ENCODE measurements around the gene PDS5B.

Gene PDS5B, protein sequence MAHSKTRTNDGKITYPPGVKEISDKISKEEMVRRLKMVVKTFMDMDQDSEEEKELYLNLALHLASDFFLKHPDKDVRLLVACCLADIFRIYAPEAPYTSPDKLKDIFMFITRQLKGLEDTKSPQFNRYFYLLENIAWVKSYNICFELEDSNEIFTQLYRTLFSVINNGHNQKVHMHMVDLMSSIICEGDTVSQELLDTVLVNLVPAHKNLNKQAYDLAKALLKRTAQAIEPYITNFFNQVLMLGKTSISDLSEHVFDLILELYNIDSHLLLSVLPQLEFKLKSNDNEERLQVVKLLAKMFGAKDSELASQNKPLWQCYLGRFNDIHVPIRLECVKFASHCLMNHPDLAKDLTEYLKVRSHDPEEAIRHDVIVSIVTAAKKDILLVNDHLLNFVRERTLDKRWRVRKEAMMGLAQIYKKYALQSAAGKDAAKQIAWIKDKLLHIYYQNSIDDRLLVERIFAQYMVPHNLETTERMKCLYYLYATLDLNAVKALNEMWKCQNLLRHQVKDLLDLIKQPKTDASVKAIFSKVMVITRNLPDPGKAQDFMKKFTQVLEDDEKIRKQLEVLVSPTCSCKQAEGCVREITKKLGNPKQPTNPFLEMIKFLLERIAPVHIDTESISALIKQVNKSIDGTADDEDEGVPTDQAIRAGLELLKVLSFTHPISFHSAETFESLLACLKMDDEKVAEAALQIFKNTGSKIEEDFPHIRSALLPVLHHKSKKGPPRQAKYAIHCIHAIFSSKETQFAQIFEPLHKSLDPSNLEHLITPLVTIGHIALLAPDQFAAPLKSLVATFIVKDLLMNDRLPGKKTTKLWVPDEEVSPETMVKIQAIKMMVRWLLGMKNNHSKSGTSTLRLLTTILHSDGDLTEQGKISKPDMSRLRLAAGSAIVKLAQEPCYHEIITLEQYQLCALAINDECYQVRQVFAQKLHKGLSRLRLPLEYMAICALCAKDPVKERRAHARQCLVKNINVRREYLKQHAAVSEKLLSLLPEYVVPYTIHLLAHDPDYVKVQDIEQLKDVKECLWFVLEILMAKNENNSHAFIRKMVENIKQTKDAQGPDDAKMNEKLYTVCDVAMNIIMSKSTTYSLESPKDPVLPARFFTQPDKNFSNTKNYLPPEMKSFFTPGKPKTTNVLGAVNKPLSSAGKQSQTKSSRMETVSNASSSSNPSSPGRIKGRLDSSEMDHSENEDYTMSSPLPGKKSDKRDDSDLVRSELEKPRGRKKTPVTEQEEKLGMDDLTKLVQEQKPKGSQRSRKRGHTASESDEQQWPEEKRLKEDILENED (N-terminal part only)

DNA sequence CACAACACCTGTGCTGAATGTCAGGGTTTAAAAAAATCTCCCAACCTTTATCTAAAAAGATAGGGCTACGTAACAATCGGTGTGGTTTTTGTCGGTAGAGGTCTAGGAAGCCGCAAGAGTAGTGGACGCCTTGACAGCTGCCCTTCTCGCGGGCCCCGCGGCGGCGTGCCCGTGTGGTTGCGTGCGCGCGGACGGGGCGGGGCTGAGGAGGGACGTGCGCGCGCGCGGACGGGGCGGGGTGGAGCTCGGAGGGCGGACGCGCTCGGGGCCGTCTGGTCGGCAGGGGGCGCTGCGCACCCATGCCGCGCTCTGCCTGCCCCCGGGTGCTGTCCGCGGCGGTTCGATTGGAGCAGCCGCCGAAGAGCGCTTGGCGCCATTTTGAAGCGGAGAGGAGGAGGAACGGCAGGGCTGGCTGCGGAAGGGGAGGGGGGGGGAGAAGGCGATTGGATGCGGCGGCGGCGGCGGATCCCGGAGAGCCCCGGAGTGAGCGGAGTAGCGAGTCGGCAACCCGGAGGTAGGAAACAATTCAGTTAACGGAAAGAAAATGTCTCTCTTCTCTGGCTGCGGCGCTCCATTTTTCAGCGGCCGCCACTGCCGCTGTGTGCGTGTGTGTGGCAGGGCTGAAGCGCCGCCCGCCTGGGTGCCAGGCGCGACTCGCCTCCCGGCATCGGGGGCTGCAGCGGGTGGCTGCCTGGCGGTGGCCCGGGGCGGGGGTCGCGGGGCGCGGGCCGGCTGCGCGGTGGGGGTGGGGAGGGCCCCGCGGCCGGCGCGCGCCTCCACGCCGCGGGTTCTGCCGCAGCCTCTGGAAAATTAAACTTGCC lies at the start of gene PDS5B:
Gene PDS5B (plus strand): TSS at position 373 of the 821 bp plus-strand sequence. CDS start 62,321 bp downstream, outside the sequence.
- TF ChIP-seq, protein P1, sequence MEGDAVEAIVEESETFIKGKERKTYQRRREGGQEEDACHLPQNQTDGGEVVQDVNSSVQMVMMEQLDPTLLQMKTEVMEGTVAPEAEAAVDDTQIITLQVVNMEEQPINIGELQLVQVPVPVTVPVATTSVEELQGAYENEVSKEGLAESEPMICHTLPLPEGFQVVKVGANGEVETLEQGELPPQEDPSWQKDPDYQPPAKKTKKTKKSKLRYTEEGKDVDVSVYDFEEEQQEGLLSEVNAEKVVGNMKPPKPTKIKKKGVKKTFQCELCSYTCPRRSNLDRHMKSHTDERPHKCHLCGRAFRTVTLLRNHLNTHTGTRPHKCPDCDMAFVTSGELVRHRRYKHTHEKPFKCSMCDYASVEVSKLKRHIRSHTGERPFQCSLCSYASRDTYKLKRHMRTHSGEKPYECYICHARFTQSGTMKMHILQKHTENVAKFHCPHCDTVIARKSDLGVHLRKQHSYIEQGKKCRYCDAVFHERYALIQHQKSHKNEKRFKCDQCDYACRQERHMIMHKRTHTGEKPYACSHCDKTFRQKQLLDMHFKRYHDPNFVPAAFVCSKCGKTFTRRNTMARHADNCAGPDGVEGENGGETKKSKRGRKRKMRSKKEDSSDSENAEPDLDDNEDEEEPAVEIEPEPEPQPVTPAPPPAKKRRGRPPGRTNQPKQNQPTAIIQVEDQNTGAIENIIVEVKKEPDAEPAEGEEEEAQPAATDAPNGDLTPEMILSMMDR (IDR thresholded peaks at IDR 0.05) = peak; percentile 85

DNA sequence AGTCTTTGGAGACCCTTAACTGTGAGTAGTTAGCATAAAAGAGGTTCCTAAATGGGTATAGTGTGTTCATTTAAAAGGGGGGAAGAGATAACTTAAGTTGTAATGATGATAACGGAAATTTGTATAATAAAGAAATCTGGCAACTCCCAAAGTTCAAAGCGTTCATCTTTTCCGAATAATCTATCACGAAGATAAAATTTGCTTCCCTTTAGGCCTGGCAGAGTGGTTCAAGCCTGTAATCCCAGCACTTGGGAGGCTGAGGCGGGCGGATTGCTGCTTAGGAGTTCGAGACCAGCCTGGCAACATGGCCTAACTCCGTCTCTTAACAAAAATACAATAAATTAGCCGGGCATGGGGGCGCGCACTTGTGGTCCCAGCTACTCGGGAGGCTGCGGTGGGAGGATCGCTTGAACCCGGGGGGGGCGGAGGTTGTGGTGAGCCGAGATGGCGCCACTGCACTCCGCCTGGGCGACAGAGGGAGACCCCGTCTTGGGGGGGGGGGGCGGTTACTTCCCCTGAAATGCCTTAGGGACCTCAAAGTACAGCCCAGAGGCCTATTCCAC lies 48.6 kb upstream of the PDS5B start:
- TF ChIP-seq, protein P1 (IDR thresholded peaks at IDR 0.05) = no peak

DNA sequence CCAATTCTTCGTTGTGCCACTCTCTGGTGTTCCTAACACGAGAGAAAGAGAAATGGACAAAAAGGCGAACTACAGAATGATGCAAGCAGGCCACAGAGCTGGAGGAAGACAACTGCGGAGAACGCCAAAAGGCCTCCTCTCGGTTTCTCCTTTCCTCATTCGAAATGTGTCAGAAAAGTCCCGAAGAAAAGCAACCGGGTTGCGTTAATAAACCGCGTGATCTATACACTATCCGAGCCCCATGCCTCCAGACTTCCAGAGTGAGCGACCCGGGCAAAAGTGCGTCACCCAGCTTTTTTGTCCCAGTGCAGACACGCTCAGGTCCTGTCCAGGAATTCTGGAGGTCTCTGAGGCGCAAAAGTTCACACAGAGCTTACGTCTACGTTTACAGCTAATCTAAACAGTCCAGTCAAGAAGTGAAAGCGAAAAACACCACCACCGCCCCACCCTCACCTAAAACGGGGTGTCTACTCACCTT lies 48.1 kb upstream of the PDS5B start:
- TF ChIP-seq, protein P1 (IDR thresholded peaks at IDR 0.05) = no peak

DNA sequence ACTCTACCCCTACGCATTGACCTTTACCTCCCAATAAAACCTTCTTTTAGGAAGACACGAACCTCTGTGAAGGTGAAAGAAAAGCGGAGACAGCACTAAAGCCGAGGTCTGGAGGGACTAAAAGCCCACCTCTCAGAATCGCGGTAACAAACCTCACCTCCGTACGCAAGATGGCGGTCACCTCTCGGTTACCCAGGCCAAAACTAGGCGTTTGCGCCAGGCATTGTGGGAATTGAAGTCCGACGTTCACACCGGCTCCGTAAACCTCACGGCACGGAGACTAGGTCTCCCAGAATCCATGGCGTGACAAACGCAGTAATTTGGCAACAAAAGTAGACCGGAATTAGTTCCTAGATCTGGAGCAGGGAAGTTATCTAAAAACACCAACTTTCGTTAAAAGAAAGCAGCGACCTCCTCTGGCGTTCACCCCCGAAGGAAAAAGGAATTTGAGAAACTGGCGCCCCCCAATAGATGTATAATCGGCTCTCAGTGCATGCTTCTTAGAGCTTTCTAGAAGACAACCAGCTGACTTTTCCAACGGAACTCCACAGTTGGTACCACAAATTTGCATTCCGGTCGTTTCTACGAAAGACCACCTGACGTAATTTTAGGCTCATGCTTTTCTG lies 47.5 kb upstream of the PDS5B start, which contains the start of gene N4BP2L2:
Gene N4BP2L2 (minus strand): TSS at position 175 of the 626 bp plus-strand sequence. CDS start 1,768 bp downstream, outside the sequence.
- TF ChIP-seq, protein P1 (IDR thresholded peaks at IDR 0.05) = 0 out of 2 replicates have a peak, but pooled peaks have one; percentile 8

DNA sequence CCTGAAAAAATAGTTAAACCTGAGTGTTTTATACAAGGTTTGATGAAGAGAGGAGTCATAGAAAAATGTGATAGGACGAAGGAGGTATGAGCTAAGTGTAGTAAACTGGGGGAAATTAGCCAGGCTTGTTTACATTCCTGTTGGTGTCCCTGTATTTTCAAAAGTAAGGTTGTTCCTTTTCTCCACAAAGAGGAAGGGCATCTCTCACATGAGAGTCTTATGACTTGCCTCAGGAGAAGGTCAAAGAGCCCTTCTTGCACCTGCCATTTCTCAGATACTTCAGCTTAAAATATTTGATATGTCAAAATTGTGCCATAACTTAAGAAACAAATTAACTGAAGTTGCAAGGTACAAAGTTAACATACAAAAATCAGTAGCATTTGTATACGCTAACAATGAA lies 44.0 kb upstream of the PDS5B start:
- TF ChIP-seq, protein P1 (IDR thresholded peaks at IDR 0.05) = no peak

DNA sequence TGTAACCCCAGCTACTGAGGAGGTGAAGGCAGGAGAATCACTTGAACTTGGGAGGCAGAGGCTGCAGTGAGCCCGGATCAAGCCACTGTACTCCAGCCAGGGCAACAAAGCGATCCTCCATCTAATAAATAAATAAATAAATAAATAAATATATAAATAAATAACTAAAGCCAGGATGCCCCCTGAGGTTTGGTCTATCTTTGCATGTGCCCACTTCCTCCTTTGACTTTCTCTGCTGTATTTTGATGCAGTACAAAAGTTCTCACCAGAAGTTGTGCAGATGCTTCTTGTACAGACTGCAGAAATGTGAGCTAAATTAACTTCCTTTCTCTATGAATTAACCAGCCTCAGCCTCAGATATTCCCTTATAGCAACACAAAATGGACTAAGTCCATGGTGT lies 41.2 kb upstream of the PDS5B start:
- TF ChIP-seq, protein P1 (IDR thresholded peaks at IDR 0.05) = no peak

Data from LNCAP (cell line).